HL-60 (cell line): Measurements from ENCODE around the gene IL17D.

ENCODE experiments used
- POLR2AphosphoS5 ChIP-seq: IDR thresholded peaks from 2 replicates; pipeline ENCODE4 v1.6.1; 2012; ENCODE audit warnings: low read depth
- TF ChIP-seq, protein P1 (sequence below): IDR thresholded peaks from one replicate; pipeline ENCODE4 v1.5.1; 2011; ENCODE audit warnings: low read length, control low read depth, inconsistent platforms; ENCODE audit not compliant: insufficient read depth

- TF ChIP-seq, protein P1, sequence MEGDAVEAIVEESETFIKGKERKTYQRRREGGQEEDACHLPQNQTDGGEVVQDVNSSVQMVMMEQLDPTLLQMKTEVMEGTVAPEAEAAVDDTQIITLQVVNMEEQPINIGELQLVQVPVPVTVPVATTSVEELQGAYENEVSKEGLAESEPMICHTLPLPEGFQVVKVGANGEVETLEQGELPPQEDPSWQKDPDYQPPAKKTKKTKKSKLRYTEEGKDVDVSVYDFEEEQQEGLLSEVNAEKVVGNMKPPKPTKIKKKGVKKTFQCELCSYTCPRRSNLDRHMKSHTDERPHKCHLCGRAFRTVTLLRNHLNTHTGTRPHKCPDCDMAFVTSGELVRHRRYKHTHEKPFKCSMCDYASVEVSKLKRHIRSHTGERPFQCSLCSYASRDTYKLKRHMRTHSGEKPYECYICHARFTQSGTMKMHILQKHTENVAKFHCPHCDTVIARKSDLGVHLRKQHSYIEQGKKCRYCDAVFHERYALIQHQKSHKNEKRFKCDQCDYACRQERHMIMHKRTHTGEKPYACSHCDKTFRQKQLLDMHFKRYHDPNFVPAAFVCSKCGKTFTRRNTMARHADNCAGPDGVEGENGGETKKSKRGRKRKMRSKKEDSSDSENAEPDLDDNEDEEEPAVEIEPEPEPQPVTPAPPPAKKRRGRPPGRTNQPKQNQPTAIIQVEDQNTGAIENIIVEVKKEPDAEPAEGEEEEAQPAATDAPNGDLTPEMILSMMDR, result no peak
- TF ChIP-seq POLR2AphosphoS5, result no peak
These were observed 30.7 kb upstream of the IL17D start for GRCh38 chr13:20672772-20673171.
